ENCODE results near the gene CYB5R2.
A peak's percentile ranks its signal among the peaks of the same experiment; 100 is the strongest.

Gene CYB5R2

GRCh38 chr11:7687386-7687785 is 14.1 kb upstream of the CYB5R2 start:
- Histone ChIP-seq H3K27me3 (replicated peaks) (no peaks in the 10 kb centered on the region), H3K36me3 (replicated peaks) (no peaks in the 10 kb centered on the region), H3K4me3 (ENCODE audit: low read depth, low read length) (no peak overlapping the region), H3K27ac (no peak overlapping the region)
- DNase-seq = no peak
- TF ChIP-seq, protein P1, sequence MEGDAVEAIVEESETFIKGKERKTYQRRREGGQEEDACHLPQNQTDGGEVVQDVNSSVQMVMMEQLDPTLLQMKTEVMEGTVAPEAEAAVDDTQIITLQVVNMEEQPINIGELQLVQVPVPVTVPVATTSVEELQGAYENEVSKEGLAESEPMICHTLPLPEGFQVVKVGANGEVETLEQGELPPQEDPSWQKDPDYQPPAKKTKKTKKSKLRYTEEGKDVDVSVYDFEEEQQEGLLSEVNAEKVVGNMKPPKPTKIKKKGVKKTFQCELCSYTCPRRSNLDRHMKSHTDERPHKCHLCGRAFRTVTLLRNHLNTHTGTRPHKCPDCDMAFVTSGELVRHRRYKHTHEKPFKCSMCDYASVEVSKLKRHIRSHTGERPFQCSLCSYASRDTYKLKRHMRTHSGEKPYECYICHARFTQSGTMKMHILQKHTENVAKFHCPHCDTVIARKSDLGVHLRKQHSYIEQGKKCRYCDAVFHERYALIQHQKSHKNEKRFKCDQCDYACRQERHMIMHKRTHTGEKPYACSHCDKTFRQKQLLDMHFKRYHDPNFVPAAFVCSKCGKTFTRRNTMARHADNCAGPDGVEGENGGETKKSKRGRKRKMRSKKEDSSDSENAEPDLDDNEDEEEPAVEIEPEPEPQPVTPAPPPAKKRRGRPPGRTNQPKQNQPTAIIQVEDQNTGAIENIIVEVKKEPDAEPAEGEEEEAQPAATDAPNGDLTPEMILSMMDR (IDR thresholded peaks at IDR 0.05; ENCODE audit: low read depth, low read length, missing control alignments) = no peak
- in situ Hi-C loops (cut with HindIII; ENCODE audit: low pct_ligation_motif_present, low sequenced_read_pairs) = no loop called here

DNA sequence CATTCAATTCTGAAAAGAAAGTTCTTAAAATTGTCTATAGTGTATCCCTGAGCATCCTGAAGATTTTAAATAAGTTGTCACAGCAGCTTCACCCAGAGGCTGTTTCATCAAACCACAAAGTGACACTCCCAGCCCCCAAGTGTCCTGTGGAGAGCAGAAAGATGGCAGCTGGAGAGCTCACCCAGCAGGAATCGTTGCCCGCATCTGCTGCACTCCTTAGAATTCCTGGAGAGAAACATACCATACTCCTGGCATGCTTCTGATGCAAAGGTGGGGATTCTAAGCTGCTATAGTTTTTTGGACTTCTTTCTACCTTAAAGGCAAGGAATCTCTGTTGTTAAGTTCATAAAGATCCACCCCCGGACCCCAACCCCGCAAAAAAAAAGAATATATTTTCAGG is 13.5 kb upstream of the CYB5R2 start:
- in situ Hi-C loops (cut with HindIII; ENCODE audit: low pct_ligation_motif_present, low sequenced_read_pairs) = no loop called here
- no peak overlapping the region for H3K4me3 ChIP-seq (ENCODE audit: low read depth, low read length)

DNA sequence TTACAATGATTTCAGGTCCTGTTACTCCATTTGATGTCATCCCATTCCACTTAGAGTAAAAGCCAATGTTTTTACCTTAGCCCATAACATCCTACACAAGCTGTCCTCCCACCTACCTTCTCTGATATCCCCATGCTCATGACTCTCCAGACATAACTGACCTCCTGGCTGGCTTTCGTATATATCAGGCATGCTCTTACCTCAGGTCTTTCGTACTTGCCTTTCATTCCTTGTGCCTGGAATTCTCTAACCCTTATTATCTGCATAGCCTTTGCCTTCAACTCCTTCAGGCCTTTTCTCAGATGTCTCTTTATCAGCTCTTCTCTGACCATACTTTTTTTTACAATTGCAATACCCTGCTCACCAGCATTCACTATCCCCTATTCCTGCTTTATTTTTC is 10.3 kb upstream of the CYB5R2 start:
- in situ Hi-C loops (cut with HindIII; ENCODE audit: low pct_ligation_motif_present, low sequenced_read_pairs) = no loop called here
- no peaks in the 10 kb centered on the region for H3K27me3 ChIP-seq (replicated peaks)

More for the DNA sequence above, 13.5 kb upstream of the CYB5R2 start:
- Histone ChIP-seq H3K27me3 (replicated peaks) (no peaks in the 10 kb centered on the region), H3K36me3 (replicated peaks) (no peaks in the 10 kb centered on the region), H3K27ac (no peak overlapping the region)
- TF ChIP-seq, protein P1 (IDR thresholded peaks at IDR 0.05; ENCODE audit: low read depth, low read length, missing control alignments) = no peak
- DNase-seq = no peak

DNA sequence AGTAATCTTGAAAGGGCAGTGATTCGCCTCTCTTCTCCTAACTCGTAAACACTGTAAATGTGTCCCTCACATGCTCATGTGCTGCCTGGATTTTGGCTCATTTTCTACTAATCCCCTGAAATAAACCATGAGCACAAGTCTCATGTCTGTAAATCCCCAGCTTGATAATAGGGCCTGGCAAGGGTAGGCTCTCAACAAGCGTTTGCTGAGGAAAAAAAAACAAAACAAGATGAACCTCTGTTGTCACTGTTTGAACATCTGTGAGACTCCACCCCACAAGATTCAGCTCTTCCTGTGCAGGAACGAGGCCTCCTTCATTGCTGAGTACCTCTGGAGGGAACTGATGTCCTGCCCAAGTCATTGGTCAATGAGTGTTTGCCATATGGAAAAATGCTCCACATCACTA is 4.5 kb upstream of the CYB5R2 start:
- TF ChIP-seq, protein P1 (IDR thresholded peaks at IDR 0.05; ENCODE audit: low read depth, low read length, missing control alignments) = no peak
- DNase-seq = no peak
- peaks cover 4% of the 10 kb centered on the region for H3K27me3 ChIP-seq (replicated peaks)
- H3K36me3 ChIP-seq (replicated peaks) = no peaks in the 10 kb centered on the region
- in situ Hi-C loops (cut with HindIII; ENCODE audit: low pct_ligation_motif_present, low sequenced_read_pairs) = no loop called here
- H3K4me3 ChIP-seq (ENCODE audit: low read depth, low read length) = no peak overlapping the region
- no peak overlapping the region for H3K27ac ChIP-seq

More for the DNA sequence above, 10.3 kb upstream of the CYB5R2 start:
- Histone ChIP-seq H3K27ac (no peak overlapping the region), H3K4me3 (ENCODE audit: low read depth, low read length) (no peak overlapping the region), H3K36me3 (replicated peaks) (no peaks in the 10 kb centered on the region)
- DNase-seq = no peak
- TF ChIP-seq, protein P1 (IDR thresholded peaks at IDR 0.05; ENCODE audit: low read depth, low read length, missing control alignments) = no peak

DNA sequence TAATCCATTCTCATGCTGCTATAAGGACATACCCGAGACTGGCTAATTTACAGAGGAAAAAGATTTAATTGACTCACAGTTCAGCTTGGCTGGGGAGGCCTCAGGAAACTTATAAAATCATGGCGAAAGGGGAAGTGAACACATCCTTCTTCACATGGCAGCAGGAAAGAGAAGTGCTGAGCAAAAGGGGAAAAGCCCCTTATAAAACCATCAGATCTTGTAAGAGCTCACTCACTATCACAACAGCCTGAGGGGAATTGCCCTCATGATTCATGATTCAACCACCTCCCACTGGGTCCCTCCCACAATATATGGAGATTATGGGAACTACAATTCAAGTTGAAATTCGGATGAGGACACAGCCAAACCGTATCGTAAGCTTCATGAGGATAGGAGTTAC is 3.8 kb upstream of the CYB5R2 start:
- in situ Hi-C loops (cut with HindIII; ENCODE audit: low pct_ligation_motif_present, low sequenced_read_pairs) = no loop called here
- no peak overlapping the region for H3K27ac ChIP-seq
- H3K27me3 ChIP-seq (replicated peaks) = peaks cover 4% of the 10 kb centered on the region
- DNase-seq = peak; percentile 63
- TF ChIP-seq, protein P1 (IDR thresholded peaks at IDR 0.05; ENCODE audit: low read depth, low read length, missing control alignments) = no peak
- no peak overlapping the region for H3K4me3 ChIP-seq (ENCODE audit: low read depth, low read length)
- H3K36me3 ChIP-seq (replicated peaks) = no peaks in the 10 kb centered on the region

DNA sequence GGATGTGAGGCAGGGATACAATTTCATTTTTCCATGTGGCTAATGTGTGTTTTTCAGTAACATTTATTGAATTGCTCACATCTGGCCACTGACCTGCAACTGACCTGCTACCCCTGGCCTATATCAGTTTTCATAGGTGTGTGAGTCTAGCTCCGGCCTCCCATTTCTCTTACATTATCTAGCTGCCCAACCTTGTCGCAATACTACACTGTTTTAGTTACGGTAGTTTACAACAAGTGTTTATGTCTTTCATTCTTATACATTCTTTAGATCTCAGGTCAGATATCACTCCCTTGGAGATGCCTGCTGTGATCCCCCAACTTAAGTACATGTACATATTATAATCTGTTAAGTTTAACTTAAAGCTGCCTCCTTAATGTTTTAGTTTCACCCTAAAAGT is 2.3 kb upstream of the CYB5R2 start:
- Histone ChIP-seq H3K27ac (no peak overlapping the region), H3K27me3 (replicated peaks) (peaks cover 4% of the 10 kb centered on the region), H3K36me3 (replicated peaks) (no peaks in the 10 kb centered on the region), H3K4me3 (ENCODE audit: low read depth, low read length) (no peak overlapping the region)
- in situ Hi-C loops (cut with HindIII; ENCODE audit: low pct_ligation_motif_present, low sequenced_read_pairs) = no loop called here
- TF ChIP-seq, protein P1 (IDR thresholded peaks at IDR 0.05; ENCODE audit: low read depth, low read length, missing control alignments) = no peak
- DNase-seq = no peak

Data from brain microvascular endothelial cell (primary cell).